Activated T-cell treated with anti-CD3 and anti-CD28 coated beads, Interleukin-2, amount 50 U/mL, for 72 hours (primary cell): ENCODE results near the gene TPSB2. TPM values are rescaled to one million over a fixed set of nuclear protein-coding genes. Genes with fewer than 3 reads are reported as not detected.
"Not testable (repeated sequence)": the region's sequence is repeated elsewhere in the genome, so short reads cannot be mapped to it uniquely, and the experiment has no call there.

Source experiments
- ATAC-seq, 2 donors: fragments of 150-1000 bp; cut with Tn5 transposase; replicated peaks in 1 of 2; 2 replicates each; pipeline ENCODE4 v1.10.0; 2021; ENCODE audit warnings: moderate library complexity in 2 of 2, mild to moderate bottlenecking in 1 of 2
- DNase-seq, 2 donors: peaks; one replicate each; pipeline ENCODE4 v3.0.0; 2021 to 2022; ENCODE audit warnings: mixed read lengths in 1 of 2
- H3K27ac Mint-ChIP-seq: one replicate; pipeline ENCODE4 v1.8.0; 2022; ENCODE audit warnings: mild to moderate bottlenecking, moderate library complexity, mixed read lengths
- H3K27me3 Mint-ChIP-seq: one replicate; pipeline ENCODE4 v1.8.0; 2022; ENCODE audit warnings: low read depth, mixed read lengths
- H3K36me3 Mint-ChIP-seq, 2 donors: one replicate each; pipeline ENCODE4 v1.8.0; 2022; ENCODE audit warnings: mixed read lengths in 2 of 2, mild to moderate bottlenecking in 1 of 2; ENCODE audit not compliant: insufficient read depth in 2 of 2
- H3K4me1 Mint-ChIP-seq: one replicate; pipeline ENCODE4 v1.8.0; 2022; ENCODE audit warnings: low read depth, mixed read lengths
- H3K4me3 Mint-ChIP-seq, 2 donors: one replicate each; pipeline ENCODE4 v1.8.0; 2022; ENCODE audit warnings: mild to moderate bottlenecking in 2 of 2, mixed read lengths in 2 of 2, moderate library complexity in 2 of 2
- H3K9me3 Mint-ChIP-seq, 2 donors: one replicate each; pipeline ENCODE4 v1.8.0; 2022; ENCODE audit warnings: mixed read lengths in 2 of 2
- total RNA-seq, 2 donors: library from RNA; stranded (reverse); gene quantifications; one replicate each; pipeline ENCODE4 v1.2.3, GENCODE V29; 2022

Gene TPSB2
- total RNA-seq: under 1 TPM in 1 of 2 donors, not detected in 1; 0.60 TPM

DNA sequence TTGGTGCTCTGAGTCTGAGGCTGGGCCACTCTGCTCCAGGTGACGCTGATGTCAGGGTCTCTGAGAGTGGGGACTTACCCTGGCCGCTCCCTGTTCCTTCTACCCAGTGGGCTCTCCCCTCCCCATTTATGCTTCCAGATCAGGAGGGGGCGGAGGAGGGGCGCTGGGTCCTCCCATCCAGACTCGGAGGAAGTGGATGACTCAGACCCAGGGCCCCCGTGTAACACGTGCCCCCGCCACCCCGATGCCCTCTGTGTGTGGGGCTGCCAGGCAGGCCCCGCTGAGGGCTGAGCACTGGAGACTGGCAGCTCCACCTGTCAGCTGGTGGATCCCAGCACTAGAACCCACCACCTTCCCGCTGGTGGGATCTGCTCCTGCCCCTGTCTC lies at the start of gene TPSB2:
Gene TPSB2, minus strand, starts transcription at position 101 of the 387 bp plus-strand sequence. CDS start 233 bp downstream, outside the sequence.
- not testable (repeated sequence) for H3K27me3 Mint-ChIP-seq, H3K9me3 Mint-ChIP-seq, H3K4me1 Mint-ChIP-seq, H3K27ac Mint-ChIP-seq, H3K4me3 Mint-ChIP-seq, H3K36me3 Mint-ChIP-seq, DNase-seq, ATAC-seq

GRCh38 chr16:1279081-1279944 lies 49.3 kb upstream of the TPSB2 start:
- Mint-ChIP-seq H3K27ac (no peak overlapping the region), H3K9me3 (no peaks in the 10 kb centered on the region), H3K4me3 (no peak overlapping the region), H3K27me3 (peaks cover 6% of the 10 kb centered on the region), H3K36me3 (no peaks in the 10 kb centered on the region), H3K4me1 (no peaks in the 10 kb centered on the region)
- no peak for DNase-seq
- no peak for ATAC-seq

GRCh38 chr16:1278477-1278876 lies 48.5 kb upstream of the TPSB2 start:
- H3K27ac Mint-ChIP-seq: no peak overlapping the region
- DNase-seq (no peak), ATAC-seq (no peak)
- H3K4me1 Mint-ChIP-seq: no peaks in the 10 kb centered on the region
- no peak overlapping the region for H3K4me3 Mint-ChIP-seq
- H3K27me3 Mint-ChIP-seq: peaks cover 6% of the 10 kb centered on the region
- no peaks in the 10 kb centered on the region for H3K36me3 Mint-ChIP-seq
- no peaks in the 10 kb centered on the region for H3K9me3 Mint-ChIP-seq

DNA sequence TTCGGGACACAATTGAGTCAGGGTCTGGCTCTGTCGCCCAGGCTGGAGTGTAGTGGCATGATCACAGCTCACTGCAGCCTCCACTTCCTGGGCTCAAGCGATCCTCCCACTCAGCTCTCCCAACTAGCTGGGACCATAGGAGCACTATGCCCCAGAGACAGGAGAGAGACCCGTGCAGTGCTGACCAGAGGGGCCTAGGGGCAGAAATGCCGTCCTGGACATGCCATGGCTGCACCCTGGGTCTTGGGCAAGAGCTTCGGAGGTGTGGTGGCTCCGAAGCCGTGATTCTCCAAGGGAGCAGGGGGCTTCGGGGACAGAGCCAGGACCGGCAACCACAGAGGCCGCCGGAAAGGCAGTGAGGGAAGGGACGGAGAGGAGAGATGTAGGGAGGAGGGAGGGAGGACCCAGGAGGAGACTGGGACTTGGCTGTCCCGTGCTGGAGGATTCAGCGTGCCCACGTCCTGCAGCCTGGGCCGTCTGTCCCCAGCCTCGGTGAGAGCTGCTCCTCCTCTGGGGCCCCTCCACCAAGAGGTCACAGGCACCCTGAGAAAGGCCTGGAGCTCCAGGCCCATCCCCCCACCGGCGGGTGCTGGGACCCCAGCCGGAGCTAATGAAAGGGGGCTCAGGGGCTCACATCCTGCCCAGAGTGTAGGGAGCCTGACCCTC lies 47.8 kb upstream of the TPSB2 start:
- no peak for ATAC-seq
- H3K9me3 Mint-ChIP-seq: no peaks in the 10 kb centered on the region
- no peaks in the 10 kb centered on the region for H3K36me3 Mint-ChIP-seq
- peaks cover 11% of the 10 kb centered on the region for H3K27me3 Mint-ChIP-seq
- H3K27ac Mint-ChIP-seq: no peak overlapping the region
- no peak overlapping the region for H3K4me3 Mint-ChIP-seq
- no peaks in the 10 kb centered on the region for H3K4me1 Mint-ChIP-seq
- DNase-seq: no peak

GRCh38 chr16:1277151-1277598 lies 47.2 kb upstream of the TPSB2 start:
- no peak overlapping the region for H3K27ac Mint-ChIP-seq
- DNase-seq: no peak
- ATAC-seq: no peak
- H3K36me3 Mint-ChIP-seq: no peaks in the 10 kb centered on the region
- H3K4me3 Mint-ChIP-seq: no peak overlapping the region
- peaks cover 14% of the 10 kb centered on the region for H3K27me3 Mint-ChIP-seq
- no peaks in the 10 kb centered on the region for H3K4me1 Mint-ChIP-seq
- no peaks in the 10 kb centered on the region for H3K9me3 Mint-ChIP-seq

- H3K36me3 Mint-ChIP-seq: no peaks in the 10 kb centered on the region
- no peaks in the 10 kb centered on the region for H3K9me3 Mint-ChIP-seq
- H3K27ac Mint-ChIP-seq: no peak overlapping the region
- no peak overlapping the region for H3K4me3 Mint-ChIP-seq
- no peak for ATAC-seq
- H3K4me1 Mint-ChIP-seq: no peaks in the 10 kb centered on the region
- H3K27me3 Mint-ChIP-seq: peaks cover 14% of the 10 kb centered on the region
- DNase-seq: no peak
Observed at GRCh38 chr16:1276580-1276878, 46.5 kb upstream of the TPSB2 start.

GRCh38 chr16:1275791-1276579 lies 46.0 kb upstream of the TPSB2 start:
- no peak for ATAC-seq
- no peaks in the 10 kb centered on the region for H3K4me1 Mint-ChIP-seq
- peaks cover 14% of the 10 kb centered on the region for H3K27me3 Mint-ChIP-seq
- no peaks in the 10 kb centered on the region for H3K36me3 Mint-ChIP-seq
- DNase-seq: no peak
- no peak overlapping the region for H3K4me3 Mint-ChIP-seq
- H3K27ac Mint-ChIP-seq: no peak overlapping the region
- no peaks in the 10 kb centered on the region for H3K9me3 Mint-ChIP-seq

DNA sequence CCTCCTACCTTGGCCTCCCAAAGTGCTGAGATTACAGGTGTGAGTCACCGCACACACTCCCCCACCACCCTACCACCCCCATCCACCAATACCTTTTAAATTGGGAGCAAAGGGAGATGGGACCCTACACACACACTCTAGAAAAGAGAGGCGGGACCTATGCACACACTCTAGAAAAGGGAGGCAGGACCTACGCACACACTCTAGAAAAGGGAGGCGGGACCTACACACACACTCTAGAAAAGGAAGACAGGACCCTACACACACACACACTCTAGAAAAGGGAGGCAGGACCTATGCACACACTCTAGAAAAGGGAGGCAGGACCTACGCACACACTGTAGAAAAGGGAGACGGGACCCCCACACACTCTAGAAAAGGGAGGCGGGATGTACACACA lies 44.8 kb upstream of the TPSB2 start:
- no peaks in the 10 kb centered on the region for H3K9me3 Mint-ChIP-seq
- no peaks in the 10 kb centered on the region for H3K36me3 Mint-ChIP-seq
- H3K27ac Mint-ChIP-seq: no peak overlapping the region
- H3K4me1 Mint-ChIP-seq: no peaks in the 10 kb centered on the region
- H3K27me3 Mint-ChIP-seq: peaks cover 14% of the 10 kb centered on the region
- no peak for DNase-seq
- no peak for ATAC-seq
- no peak overlapping the region for H3K4me3 Mint-ChIP-seq

- ATAC-seq: no peak
- no peak for DNase-seq
- no peaks in the 10 kb centered on the region for H3K36me3 Mint-ChIP-seq
- peaks cover 14% of the 10 kb centered on the region for H3K27me3 Mint-ChIP-seq
- no peak overlapping the region for H3K4me3 Mint-ChIP-seq
- no peaks in the 10 kb centered on the region for H3K9me3 Mint-ChIP-seq
- no peaks in the 10 kb centered on the region for H3K4me1 Mint-ChIP-seq
- no peak overlapping the region for H3K27ac Mint-ChIP-seq
Observed at GRCh38 chr16:1273816-1274215, 43.8 kb upstream of the TPSB2 start.

GRCh38 chr16:1272453-1273198 lies 42.6 kb upstream of the TPSB2 start:
- H3K9me3 Mint-ChIP-seq: no peaks in the 10 kb centered on the region
- no peaks in the 10 kb centered on the region for H3K36me3 Mint-ChIP-seq
- H3K27me3 Mint-ChIP-seq: peaks cover 12% of the 10 kb centered on the region
- ATAC-seq (no peak), DNase-seq (no peak)
- no peak overlapping the region for H3K4me3 Mint-ChIP-seq
- no peak overlapping the region for H3K27ac Mint-ChIP-seq
- no peaks in the 10 kb centered on the region for H3K4me1 Mint-ChIP-seq

DNA sequence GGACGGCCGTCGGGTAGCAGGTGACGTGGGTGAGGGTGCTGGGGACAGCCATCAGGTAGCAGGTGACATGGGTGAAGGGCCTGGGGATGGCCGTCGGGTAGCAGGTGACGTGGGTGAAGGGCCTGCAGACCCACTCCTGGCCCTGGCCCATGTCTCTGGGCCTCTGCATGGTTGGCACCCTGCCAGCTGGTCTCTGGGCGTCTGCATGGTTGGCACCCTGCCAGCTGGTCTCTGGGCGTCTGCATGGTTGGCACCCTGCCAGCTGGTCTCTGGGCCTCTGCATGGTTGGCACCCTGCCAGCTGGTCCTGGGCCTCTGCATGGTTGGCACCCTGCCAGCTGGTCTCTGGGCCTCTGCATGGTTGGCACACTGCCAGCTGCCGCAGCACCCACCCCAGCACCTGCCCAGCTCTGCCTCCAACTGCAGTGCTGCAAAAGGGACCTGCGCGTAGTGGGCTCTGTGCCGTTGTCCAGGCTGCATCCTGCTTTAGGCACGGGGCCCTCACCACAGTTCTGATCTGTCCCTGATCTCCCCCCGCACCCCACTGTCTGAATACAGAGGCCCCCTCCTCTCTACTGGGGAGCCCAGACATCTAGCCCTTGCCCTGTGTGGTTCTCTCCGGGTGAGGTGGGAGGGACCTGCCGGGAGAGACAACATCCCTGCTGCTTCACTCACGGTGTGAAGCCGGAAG lies 41.9 kb upstream of the TPSB2 start:
- not testable (repeated sequence) for H3K9me3 Mint-ChIP-seq, H3K4me1 Mint-ChIP-seq, H3K36me3 Mint-ChIP-seq, H3K27me3 Mint-ChIP-seq, H3K27ac Mint-ChIP-seq, ATAC-seq, H3K4me3 Mint-ChIP-seq, DNase-seq

GRCh38 chr16:1271380-1271723 lies 41.4 kb upstream of the TPSB2 start:
- Mint-ChIP-seq H3K27ac (no peak overlapping the region), H3K27me3 (peaks cover 8% of the 10 kb centered on the region), H3K36me3 (no peaks in the 10 kb centered on the region), H3K4me3 (no peak overlapping the region), H3K9me3 (no peaks in the 10 kb centered on the region), H3K4me1 (no peaks in the 10 kb centered on the region)
- ATAC-seq: no peak
- no peak for DNase-seq
